HCT116 (cell line): ENCODE data around the gene DAPK2. TPM values are rescaled to one million over a fixed set of nuclear protein-coding genes. Genes with fewer than 3 reads are reported as not detected.
"Not testable (repeated sequence)": the region's sequence is repeated elsewhere in the genome, so short reads cannot be mapped to it uniquely, and the experiment has no call there.

Experiments used
- ATAC-seq: fragments of 200-7000 bp; cut with Tn5 transposase; 2 replicates; pipeline ENCODE4 v1.9.1; 2020; ENCODE audit warnings: mild to moderate bottlenecking, moderate library complexity
- BruUV-seq: library from RNA; stranded (reverse); fragments of 400-500 nt; replicated peaks from 2 replicates; lab custom pipeline; 2021; lab: Mats Ljungman, UMichigan
- CTCF ChIA-PET: fragments of 300-600 bp; sonication (Branson Sonifier 250); formaldehyde crosslinking; loops from one replicate; lab custom pipeline; 2021; ENCODE audit warnings: antibody characterized with exemption; lab: Charles Lee
- POLR2A ChIA-PET: fragments of 300-600, 350-600 bp; sonication (Branson Sonifier 250); formaldehyde crosslinking; loops from one replicate; lab custom pipeline; 2021; ENCODE audit warnings: antibody characterized with exemption; lab: Charles Lee
- RAD21 ChIA-PET, 2 experiments: fragments of 300-600 bp; sonication (Branson Sonifier 250); formaldehyde crosslinking; loops; one replicate each; lab custom pipeline; 2023; ENCODE audit warnings: low total read pairs in 2 of 2; ENCODE audit not compliant: uncharacterized antibody in 2 of 2, unreplicated experiment in 2 of 2, low non-redundant PET in 1 of 2; lab: Charles Lee
- DNase-seq: peaks from one replicate; pipeline ENCODE4 v3.0.0-alpha.2; 2010; ENCODE audit warnings: low read depth, low spot score
- H2AFZ ChIP-seq: fragments of 200-600 bp; shearing (Covaris generic), sonication (generic); 2 replicates; pipeline ENCODE4 v1.6.1; 2017; ENCODE audit warnings: low read depth, mixed run types, mixed read lengths, antibody characterized with exemption, low read length; ENCODE audit not compliant: poor library complexity, severe bottlenecking
- H3K27ac ChIP-seq: 2 replicates; pipeline ENCODE4 v1.5.1; 2012; ENCODE audit warnings: low read depth, low read length
- H3K27me3 ChIP-seq: fragments of 200-600 bp; sonication (generic); 2 replicates; pipeline ENCODE4 v1.6.1; 2016; ENCODE audit warnings: mixed run types, low read length, mixed read lengths; ENCODE audit not compliant: insufficient read depth
- H3K36me3 ChIP-seq, 2 experiments: fragments of 200-500 bp in 1 of 2; fragments of 200-600 bp in 1 of 2; sonication (Bioruptor generic) in 1 of 2; sonication (generic) in 1 of 2; 2 replicates each; pipeline versions ENCODE4 v1.5.1 to v1.6.1; 2014 to 2016; ENCODE audit warnings: low read length in 2 of 2, inconsistent platforms in 1 of 2, mixed read lengths in 1 of 2, mixed run types in 1 of 2; ENCODE audit not compliant: insufficient read depth in 2 of 2, control insufficient read depth in 1 of 2
- H3K4me1 ChIP-seq, 2 experiments: fragments of 200-600 bp in 1 of 2; sonication (generic) in 1 of 2; 2 replicates each; pipeline versions ENCODE4 v1.5.1 to v1.6.1; 2012 to 2017; ENCODE audit warnings: low read length in 2 of 2, inconsistent platforms in 1 of 2, mild to moderate bottlenecking in 1 of 2, mixed read lengths in 1 of 2, mixed run types in 1 of 2, moderate library complexity in 1 of 2; ENCODE audit not compliant: insufficient read depth in 2 of 2, control insufficient read depth in 1 of 2
- H3K4me2 ChIP-seq: fragments of 200-600 bp; sonication (generic); 2 replicates; pipeline ENCODE4 v1.6.1; 2017; ENCODE audit warnings: mixed run types, low read length, mixed read lengths
- H3K4me3 ChIP-seq, 2 experiments: fragments of 200-600 bp in 1 of 2; sonication (generic) in 1 of 2; replicated peaks in 1 of 2; 2 replicates each; pipeline ENCODE4 v1.5.1; 2011 to 2016; ENCODE audit warnings: low read length in 2 of 2, control low read depth in 1 of 2, low read depth in 1 of 2, mild to moderate bottlenecking in 1 of 2, mixed read lengths in 1 of 2, mixed run types in 1 of 2
- H3K79me2 ChIP-seq: fragments of 200-600 bp; sonication (generic); 2 replicates; pipeline ENCODE4 v1.6.1; 2017; ENCODE audit warnings: mild to moderate bottlenecking, mixed run types, low read length, moderate library complexity, mixed read lengths; ENCODE audit not compliant: insufficient read depth
- H3K9ac ChIP-seq: fragments of 200-600 bp; sonication (generic); 2 replicates; pipeline ENCODE4 v1.6.1; 2016; ENCODE audit warnings: low read length, mixed read lengths
- H3K9me2 ChIP-seq: fragments of 200-600 bp; sonication (generic), shearing (Covaris generic); 2 replicates; pipeline ENCODE4 v1.6.1; 2017; ENCODE audit warnings: mixed run types, mild to moderate bottlenecking, moderate library complexity; ENCODE audit not compliant: insufficient read depth
- H3K9me3 ChIP-seq, 2 experiments: fragments of 200-500 bp in 1 of 2; fragments of 200-600 bp in 1 of 2; sonication (Bioruptor generic) in 1 of 2; sonication (generic) in 1 of 2; 2 replicates each; pipeline ENCODE4 v1.6.1; 2014 to 2017; ENCODE audit warnings: low read length in 2 of 2, mixed read lengths in 2 of 2, inconsistent platforms in 1 of 2, low read depth in 1 of 2, mild to moderate bottlenecking in 1 of 2, mixed run types in 1 of 2, moderate library complexity in 1 of 2; ENCODE audit not compliant: control insufficient read depth in 1 of 2, insufficient read depth in 1 of 2
- H4K20me1 ChIP-seq: fragments of 200-600 bp; sonication (generic), shearing (Covaris generic); 2 replicates; pipeline ENCODE4 v1.6.1; 2017; ENCODE audit warnings: mixed run types, mild to moderate bottlenecking, moderate library complexity; ENCODE audit not compliant: insufficient read depth
- MAX ChIP-seq: IDR thresholded peaks from 2 replicates; pipeline ENCODE4 v1.6.1; 2012
- POLR2AphosphoS5 ChIP-seq: IDR thresholded peaks from 2 replicates; pipeline ENCODE4 v1.6.1; 2011; ENCODE audit warnings: mild to moderate bottlenecking, low read depth, low read length, moderate library complexity
- REST ChIP-seq: IDR thresholded peaks from 2 replicates; pipeline ENCODE4 v1.6.1; 2012; ENCODE audit warnings: low read depth
- ZFX ChIP-seq: fragments of 450-650 bp; IDR thresholded peaks from 2 replicates; pipeline ENCODE4 v1.6.1; 2017
- ZNF274 ChIP-seq: fragments of 200-500 bp; sonication (Bioruptor generic); IDR thresholded peaks from 2 replicates; pipeline ENCODE4 v1.6.1; 2014; ENCODE audit warnings: mild to moderate bottlenecking, low read depth, low read length, inconsistent platforms
- intact Hi-C: fragments of 100-400 bp; cut with micrococcal nuclease; formaldehyde crosslinking; loops from 2 replicates; pipeline ENCODE4 v1.10.0; 2022
- total RNA-seq: library from RNA; stranded (reverse); gene quantifications from one replicate; pipeline ENCODE4 v1.2.1, GENCODE V29; 2021; ENCODE audit not compliant: unreplicated experiment

Gene DAPK2
- total RNA-seq, 1 experiment from 2014 or later: 4.8 TPM

- Histone ChIP-seq H3K4me2 (no peak overlapping the region), H3K27ac (no peak overlapping the region), H3K9me2 (no peaks in the 10 kb centered on the region), H3K9me3 (no peaks in the 10 kb centered on the region), H3K36me3 (peaks cover 9 to 12% of the 10 kb centered on the region in 2 experiments), H3K4me1 (no peaks in the 10 kb centered on the region), H4K20me1 (no peaks in the 10 kb centered on the region), H2AFZ (no peak overlapping the region), H3K79me2 (peaks cover 31% of the 10 kb centered on the region), H3K27me3 (no peaks in the 10 kb centered on the region), H3K4me3 (no peak overlapping the region), H3K9ac (no peak overlapping the region)
- POLR2A ChIA-PET: no interaction called here
- RAD21 ChIA-PET: no interaction called here
- intact Hi-C loops: no loop called here
- no peak for TF ChIP-seq ZNF274
- TF ChIP-seq ZFX: no peak
- TF ChIP-seq MAX: no peak
- no peak for TF ChIP-seq REST
- no peak for TF ChIP-seq POLR2AphosphoS5
- no peak for ATAC-seq
- DNase-seq: no peak
- BruUV-seq: no TSS peak
- CTCF ChIA-PET: no interaction called here
These were observed 36.5 kb upstream of the DAPK2 start for GRCh38 chr15:64082757-64083156.

- RAD21 ChIA-PET, H3K27me3 ChIP-seq, H3K4me2 ChIP-seq, H3K4me3 ChIP-seq, BruUV-seq, H3K9me3 ChIP-seq, intact Hi-C loops, H3K9me2 ChIP-seq, DNase-seq, H3K9ac ChIP-seq, H4K20me1 ChIP-seq, ATAC-seq, H3K27ac ChIP-seq, H2AFZ ChIP-seq: not testable (repeated sequence)
- POLR2A ChIA-PET: interaction anchor here (2.4 kb wide), 1 partner anchor 20 kb away, joined by 9 read pairs; the partner anchor contains the start of gene CIAO2A
- CTCF ChIA-PET: interaction anchor here (1.2 kb wide), 1 partner anchor 463 kb away, joined by 3 read pairs; no protein-coding TSS in a partner anchor
- peaks cover 0 to 21% of the 10 kb centered on the region in 2 experiments; a peak in 1 of 4 replicates for H3K4me1 ChIP-seq
- H3K79me2 ChIP-seq: peaks cover 12% of the 10 kb centered on the region
- peaks cover 4 to 17% of the 10 kb centered on the region in 2 experiments; a peak in 2 of 4 replicates for H3K36me3 ChIP-seq
These were observed 27.2 kb upstream of the DAPK2 start for GRCh38 chr15:64073496-64073895.
